Heart left ventricle (tissue), 13 donors: ENCODE data around the gene DEAF1.

ENCODE experiments used
- CTCF ChIP-seq, 12 donors: fragments of 200-600 bp; sonication (generic) in 4 of 12; IDR thresholded peaks; one replicate each; pipeline versions ENCODE4 v1.5.0 to v1.8.0; 2018 to 2022; ENCODE audit warnings: antibody characterized with exemption in 12 of 12, mild to moderate bottlenecking in 5 of 12
- POLR2A ChIP-seq, 2 donors: fragments of 450-650 bp; IDR thresholded peaks; one replicate each; pipeline ENCODE4 v1.6.1; 2017; ENCODE audit warnings: antibody characterized with exemption in 2 of 2, mild to moderate bottlenecking in 2 of 2, moderate library complexity in 2 of 2
- donor health status: ischemic (EF 13 %, LVEDD 7.1; RV severe dilation, severe dysfunction).
- donor health status: DM: no; HTN: yes; CAD: no.
- donor health status: DM: no; HTN: no; CAD: no.
- donor health status: ischemic (EF 25% LVEDD 6.9; RV normal size, moderate dysfunction).
- donor health status: ischemic (EF 25% LVEDD 5.7; RV mildly dilated, moderate dysfunction).
- donor health status: ischemic (EF 35%, LVEDD 5.7; RV mildly dilated, moderate dysfunction).
- donor health status: nonischemic (EF 11% LVEDD 7.7; RV severe dilation, severe dysfunction).
- donor health status: DM: yes; HTN: yes; CAD: no.
- donor health status: PGD.
- donor health status: ischemic (EF 29% LVEDD 5.4; RV normal size, mild dysfunction).
- donor health status: nonischemic (EF 23%, LVEDD 6.1; RV moderate dilation, normal function).

GRCh38 chr11:617912-618682, 76.9 kb downstream of the DEAF1 start:
- TF ChIP-seq CTCF (IDR thresholded peaks at IDR 0.05) (no peak), POLR2A (IDR thresholded peaks at IDR 0.05) (no peak)
